T-helper 1 cell (primary cell): ENCODE data around the gene NOL4L.
"Not testable (repeated sequence)": the region's sequence is repeated elsewhere in the genome, so short reads cannot be mapped to it uniquely, and the experiment has no call there.

Experiments
- DNase-seq, 5 donors: peaks; one replicate each; pipeline ENCODE4 v3.0.0-alpha.2; 2012 to 2020

The NOL4L gene

GRCh38 chr20:32501709-32502108, 83.4 kb downstream of the NOL4L start:
- DNase-seq, result no peak

GRCh38 chr20:32497589-32498224, 87.4 kb downstream of the NOL4L start:
- no peak for DNase-seq

DNA sequence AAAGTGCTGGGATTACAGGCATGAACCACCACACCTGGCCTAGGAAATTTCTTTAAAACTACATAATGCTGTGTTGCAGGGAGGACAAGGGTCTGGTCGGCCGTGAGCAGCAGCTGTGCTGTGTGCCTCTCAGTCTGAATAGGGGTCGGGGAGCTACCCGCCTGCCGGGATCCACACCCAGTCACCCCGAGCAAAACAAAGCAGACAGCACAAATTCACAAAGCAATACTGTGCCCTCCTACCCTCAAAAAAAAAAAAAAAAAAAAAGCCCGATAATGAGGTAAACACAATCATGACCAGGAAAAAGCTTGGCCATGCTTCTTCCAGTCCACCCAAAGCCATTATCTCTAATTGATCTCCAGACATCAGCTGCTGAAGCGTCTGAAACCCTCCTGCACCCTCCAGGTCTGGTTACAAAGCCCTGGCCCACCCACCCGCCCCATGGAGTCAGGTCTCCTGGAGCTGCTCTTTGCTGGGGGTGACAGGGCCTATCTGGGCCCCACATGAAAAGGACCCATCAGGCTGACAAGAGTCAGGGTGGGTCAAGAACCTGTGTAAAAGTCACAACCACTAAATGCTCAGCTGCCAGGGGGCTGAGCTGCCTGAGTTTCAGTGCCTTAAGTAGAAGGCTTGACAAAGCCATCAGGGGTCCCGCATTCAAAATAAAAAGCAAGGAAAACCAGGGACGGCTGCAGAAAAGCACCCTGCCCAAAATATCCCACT, 88.2 kb downstream of the NOL4L start:
- DNase-seq, result no peak

DNA sequence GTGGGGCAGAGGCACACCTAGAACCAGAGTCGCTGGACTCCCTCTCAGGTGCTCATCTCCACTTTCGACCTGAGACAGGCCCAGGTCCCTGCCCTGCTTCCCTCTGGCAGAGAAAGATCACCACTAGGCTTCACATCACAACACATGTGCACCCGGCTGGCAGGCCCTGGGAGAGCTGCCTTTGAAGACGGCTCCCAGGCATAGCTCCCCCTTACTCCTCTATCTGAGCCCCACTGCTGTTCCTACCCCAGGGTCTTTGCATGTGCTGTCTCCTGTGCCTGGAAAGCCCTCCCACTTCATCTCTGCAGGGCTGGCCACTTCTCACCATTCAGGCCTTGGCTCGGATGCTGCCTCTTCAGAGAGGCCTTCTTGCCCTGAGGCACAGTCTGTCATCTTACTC, 89.2 kb downstream of the NOL4L start:
- DNase-seq, result no peak

DNA sequence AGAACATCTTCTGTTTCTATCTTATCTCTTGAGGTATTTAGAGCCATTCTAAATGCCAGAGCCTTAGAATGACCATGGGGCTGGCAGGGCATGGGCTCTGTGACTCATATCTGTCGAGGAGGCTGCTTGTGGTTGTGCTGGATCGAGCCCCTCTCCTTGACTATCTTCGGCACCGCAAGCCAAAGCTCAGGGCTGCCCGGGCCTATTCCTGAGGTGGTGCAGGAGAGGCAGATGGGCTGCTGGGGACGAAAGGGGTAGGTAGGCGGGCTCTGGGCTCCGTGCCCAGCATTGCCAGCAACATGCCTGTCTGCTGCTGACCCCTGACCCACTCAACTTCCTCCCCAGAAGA, 89.9 kb downstream of the NOL4L start:
- DNase-seq, result no peak

DNA sequence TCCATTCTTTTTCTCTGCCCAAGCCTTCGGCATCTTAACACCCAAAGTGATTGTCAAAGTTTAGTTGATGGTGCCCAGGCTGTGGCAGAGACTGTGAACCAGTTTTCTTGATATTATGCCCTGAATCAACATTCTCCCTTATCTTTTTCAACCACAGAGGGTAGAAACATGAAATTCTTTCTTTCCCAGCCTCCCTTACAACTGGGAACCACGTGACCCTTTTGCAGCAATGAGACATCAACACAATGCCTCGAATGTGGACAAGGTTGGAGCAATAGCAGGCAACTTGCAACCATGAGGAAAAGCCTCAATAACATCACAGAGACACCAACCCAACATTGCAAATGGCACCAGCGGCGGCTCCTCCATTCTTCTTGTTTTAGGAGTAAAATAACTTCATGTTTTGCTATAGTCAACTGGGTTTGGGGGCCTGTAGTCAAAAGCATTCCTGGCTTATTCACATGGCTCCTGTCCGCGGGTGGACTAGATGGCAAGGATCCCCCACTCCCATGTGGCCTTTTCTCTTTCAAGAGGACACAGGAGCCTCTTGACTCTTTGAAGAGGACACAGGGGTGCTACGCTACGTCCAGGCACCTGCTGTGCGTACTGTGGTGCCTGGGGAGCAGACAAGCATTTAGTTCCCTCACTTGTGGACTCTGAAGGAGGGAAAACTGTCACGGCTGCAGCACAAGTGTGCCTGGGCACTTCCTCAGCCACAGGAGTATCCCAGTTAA, 90.5 kb downstream of the NOL4L start:
- no peak for DNase-seq

DNA sequence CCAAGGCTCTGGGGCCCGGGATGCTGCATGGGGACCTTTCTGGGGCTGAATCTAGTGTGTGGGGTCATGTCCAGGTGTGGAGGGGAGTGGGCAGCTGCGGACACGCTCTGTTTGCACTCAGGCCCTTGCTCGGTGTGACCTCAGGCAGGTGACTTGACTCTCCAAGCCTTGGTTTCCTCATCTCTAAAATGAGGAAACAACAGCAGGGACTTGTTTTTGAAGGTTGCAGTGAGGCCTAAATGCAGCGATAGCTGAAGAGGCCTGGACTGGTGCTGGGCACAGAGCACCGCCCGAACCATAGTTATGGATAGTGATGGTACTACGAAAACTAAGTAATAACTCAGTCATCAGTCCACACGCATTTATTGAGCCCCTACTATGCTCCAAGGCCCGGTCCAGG, 91.8 kb downstream of the NOL4L start:
- no peak for DNase-seq

- not testable (repeated sequence) for DNase-seq
Observed at GRCh38 chr20:32491764-32492151, 93.4 kb downstream of the NOL4L start.

DNA sequence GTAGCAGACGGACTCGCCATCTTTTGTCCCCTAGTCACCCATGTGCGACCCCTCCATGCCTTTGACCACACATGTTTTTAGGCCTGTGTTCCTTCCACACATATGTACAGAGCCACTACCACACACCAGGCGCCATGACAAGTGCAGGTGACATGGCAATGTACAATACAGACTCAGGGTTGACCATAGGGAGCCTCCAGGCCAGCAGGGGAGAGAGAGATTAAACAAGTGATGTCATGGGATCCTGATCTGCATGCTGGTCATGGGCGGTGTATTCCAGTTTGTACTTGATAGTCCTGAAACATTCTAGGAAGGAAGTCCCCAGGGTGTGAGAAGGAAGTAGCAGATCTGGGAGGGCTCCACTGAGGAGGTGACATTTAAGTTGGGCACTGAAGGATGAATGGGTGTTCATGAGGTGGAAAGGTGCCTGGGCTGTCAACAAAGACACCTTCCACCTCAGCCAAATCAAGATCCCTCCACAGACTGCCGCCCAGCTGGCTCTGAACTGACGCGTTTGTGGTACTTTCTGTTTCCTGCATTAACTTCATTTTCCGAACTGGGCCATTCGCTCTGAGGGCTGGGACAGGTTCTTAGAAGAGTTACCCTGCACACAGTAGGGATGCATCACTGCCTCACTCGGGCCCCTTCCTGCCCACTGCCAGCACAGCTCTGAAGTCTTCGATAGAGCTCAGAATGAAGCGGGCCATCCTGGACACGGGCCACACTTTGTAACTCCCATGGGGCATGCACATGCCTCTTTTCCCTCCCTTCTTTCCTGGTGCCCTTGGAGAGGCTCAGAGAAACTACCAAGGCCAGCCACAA, 94.0 kb downstream of the NOL4L start:
- no peak for DNase-seq

- DNase-seq, result no peak
Observed at GRCh38 chr20:32488066-32488838, 96.9 kb downstream of the NOL4L start.

GRCh38 chr20:32487381-32487780, 97.8 kb downstream of the NOL4L start:
- DNase-seq, result no peak

DNA sequence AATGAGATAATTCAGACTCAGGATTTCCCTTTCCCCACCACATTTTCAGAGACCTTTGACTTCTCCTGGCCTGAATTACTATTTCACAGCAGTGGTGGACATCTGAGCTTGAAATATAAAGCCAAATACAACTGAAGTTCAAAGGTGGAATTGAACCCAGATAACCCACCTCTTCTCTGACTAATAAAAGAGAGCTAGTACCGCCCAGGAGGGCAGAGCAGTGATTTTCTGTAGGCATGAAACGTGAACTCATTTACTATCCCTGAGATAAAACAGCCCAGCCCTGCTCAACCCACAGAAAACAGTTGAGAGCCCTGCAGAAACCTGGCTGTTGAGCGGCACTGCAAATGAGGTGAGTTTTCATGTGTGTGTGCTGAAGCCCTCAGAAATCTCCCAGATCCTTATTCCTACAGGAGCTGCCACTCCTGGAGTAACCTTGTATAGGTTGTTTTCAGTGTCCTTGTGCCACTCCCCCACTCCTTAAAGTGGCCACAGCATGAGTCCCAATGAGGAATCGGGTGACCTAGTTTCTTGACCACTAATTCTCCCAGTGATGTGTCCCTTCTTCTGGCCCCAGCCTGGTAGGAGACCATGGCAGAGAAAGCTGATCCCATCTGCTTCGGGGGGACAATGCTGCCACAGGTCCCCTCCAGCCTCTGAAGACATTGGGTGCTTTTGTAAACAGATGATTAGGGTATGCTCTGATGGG, 99.2 kb downstream of the NOL4L start:
- no peak for DNase-seq

DNA sequence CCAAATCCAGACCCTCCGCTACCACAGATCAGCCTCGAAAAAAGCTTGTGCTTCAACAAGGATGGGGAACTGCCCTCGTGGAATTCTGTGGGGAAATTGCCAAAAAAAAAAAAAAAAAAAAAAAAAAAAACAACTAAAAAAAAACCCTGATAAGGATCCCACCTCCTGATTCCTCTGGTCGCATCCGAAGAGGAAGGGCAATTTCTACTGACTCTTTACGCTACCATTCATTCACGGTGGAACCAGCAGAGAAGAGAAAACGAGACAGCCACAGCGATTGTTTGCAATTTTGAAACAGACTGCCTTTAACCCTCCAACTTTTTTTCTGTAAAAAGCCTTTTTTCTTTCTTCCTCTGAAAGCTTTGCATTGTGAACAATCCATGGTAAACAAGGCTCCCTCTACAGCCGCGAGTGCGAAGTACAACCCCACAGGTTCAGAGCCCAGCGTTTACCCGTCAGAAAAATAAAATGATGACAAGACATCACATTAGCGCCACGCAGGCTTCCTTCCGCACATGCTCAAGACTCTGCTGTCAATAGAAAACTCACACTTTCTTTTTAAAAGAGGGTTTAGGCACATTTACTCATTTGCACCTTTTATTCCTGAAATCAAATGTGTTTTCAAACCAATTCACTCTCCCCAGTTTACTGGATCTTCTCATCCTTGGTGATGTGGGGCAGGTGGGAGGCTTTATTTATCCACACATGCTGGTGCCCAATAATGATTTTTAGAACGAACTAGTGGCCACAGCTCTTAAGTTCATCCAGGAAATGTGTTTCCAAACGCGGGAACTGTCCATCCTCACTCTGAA, 100.0 kb downstream of the NOL4L start:
- DNase-seq, result peak; percentile 48 to 85 (median 69)

- peak in 2 of 5 donors; percentile 19 to 31 for DNase-seq
Observed at GRCh38 chr20:32484225-32484957, 100.7 kb downstream of the NOL4L start.

DNA sequence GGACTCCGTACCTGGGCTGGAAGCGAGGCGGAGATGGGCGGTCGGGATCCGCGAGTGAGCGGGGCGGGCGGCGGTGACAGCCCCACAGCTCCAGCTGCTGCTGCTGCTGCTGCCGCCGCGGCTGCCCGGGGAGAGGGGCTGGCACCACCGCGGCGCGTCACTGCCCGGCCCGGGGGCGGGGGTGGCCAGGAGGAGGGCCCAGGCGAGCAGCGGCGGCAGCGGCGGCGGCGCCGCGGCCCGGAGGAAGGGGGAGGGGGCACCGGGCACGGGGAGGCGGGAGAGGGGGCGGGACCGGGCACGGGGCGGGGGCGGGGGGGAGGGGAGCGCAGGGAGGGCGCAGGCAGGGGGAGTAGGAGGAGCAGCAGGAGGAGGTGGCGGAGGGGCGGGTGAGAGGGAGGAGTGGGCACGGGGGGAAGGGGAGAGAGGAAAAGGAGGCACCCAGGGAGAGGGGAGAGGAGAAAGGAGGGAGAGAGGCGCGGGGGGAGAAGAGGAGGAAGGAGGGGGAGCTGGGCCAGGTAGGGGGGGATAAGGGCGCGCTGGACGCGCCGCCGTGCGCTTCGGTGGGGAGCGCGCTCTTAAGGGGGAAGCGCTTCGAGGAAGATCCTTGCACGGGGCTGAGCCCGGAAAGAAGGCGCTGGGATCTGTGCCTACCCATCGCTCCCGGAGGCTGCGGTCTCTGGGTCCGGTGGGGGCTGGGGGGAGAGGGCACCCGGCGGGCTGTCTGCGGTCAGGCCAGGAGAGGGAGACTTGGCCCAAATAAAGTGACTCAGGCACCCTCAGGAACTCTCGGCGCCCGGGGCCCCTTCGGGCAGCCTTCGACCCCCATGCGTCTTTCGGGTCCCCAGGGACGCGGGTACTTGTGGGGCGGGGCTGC, 101.5 kb downstream of the NOL4L start:
- peak; percentile 27 to 76 (median 53) for DNase-seq

GRCh38 chr20:32482442-32483261, 102.5 kb downstream of the NOL4L start:
- peak in 2 of 5 donors; percentile 11 to 36 for DNase-seq

DNA sequence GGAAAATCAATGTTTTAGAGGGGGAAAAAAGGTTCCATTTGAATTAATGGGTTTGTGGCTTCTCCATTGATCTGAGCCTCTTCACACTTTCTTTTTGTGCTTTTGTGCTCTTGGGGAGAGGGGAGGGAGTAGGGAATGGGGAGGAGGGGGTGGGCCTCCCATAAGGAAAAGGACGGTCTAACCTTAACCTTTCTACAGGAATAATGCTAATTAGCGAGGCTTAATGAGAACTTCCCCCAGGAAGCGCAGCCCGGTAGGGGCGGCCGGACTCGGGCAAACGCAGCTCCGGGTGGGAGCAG, 103.0 kb downstream of the NOL4L start:
- no peak for DNase-seq
